Dendritic cell treated with granulocyte-macrophage colony-stimulating factor and Interleukin-4, amounts not matched to agents 40 ng/mL and 50 ng/mL, for 4 days (primary cell): Measurements from ENCODE around the gene FRMD1.

Experiments used
- H3K27ac Mint-ChIP-seq: one replicate; pipeline ENCODE4 v1.8.0; 2022; ENCODE audit warnings: mild to moderate bottlenecking, mixed read lengths
- H3K27me3 Mint-ChIP-seq: one replicate; pipeline ENCODE4 v1.8.0; 2022; ENCODE audit warnings: mild to moderate bottlenecking, mixed read lengths
- H3K36me3 Mint-ChIP-seq: one replicate; pipeline ENCODE4 v1.8.0; 2022; ENCODE audit warnings: low read depth, mixed read lengths
- H3K4me1 Mint-ChIP-seq: one replicate; pipeline ENCODE4 v1.8.0; 2022; ENCODE audit warnings: low read depth, mixed read lengths
- H3K4me3 Mint-ChIP-seq: one replicate; pipeline ENCODE4 v1.8.0; 2022; ENCODE audit warnings: mild to moderate bottlenecking, moderate library complexity, mixed read lengths
- H3K9me3 Mint-ChIP-seq: one replicate; pipeline ENCODE4 v1.8.0; 2022; ENCODE audit warnings: mixed read lengths
- intact Hi-C: fragments of 100-400 bp; cut with micrococcal nuclease; formaldehyde crosslinking; loops from one replicate; pipeline ENCODE4 v1.15.0; 2022

FRMD1 gene

GRCh38 chr6:168025831-168026710 is 52.9 kb downstream of the FRMD1 start:
- no peak overlapping the region for H3K27ac Mint-ChIP-seq
- no peaks in the 10 kb centered on the region for H3K4me1 Mint-ChIP-seq
- H3K27me3 Mint-ChIP-seq = peaks cover 1% of the 10 kb centered on the region
- H3K4me3 Mint-ChIP-seq = no peak overlapping the region
- peaks cover 24% of the 10 kb centered on the region for H3K9me3 Mint-ChIP-seq
- intact Hi-C loops = no loop called here
- no peaks in the 10 kb centered on the region for H3K36me3 Mint-ChIP-seq

GRCh38 chr6:168024951-168025510 is 54.0 kb downstream of the FRMD1 start:
- Mint-ChIP-seq H3K4me3 (no peak overlapping the region), H3K36me3 (no peaks in the 10 kb centered on the region), H3K27me3 (peaks cover 1% of the 10 kb centered on the region), H3K9me3 (peaks cover 24% of the 10 kb centered on the region), H3K27ac (no peak overlapping the region), H3K4me1 (no peaks in the 10 kb centered on the region)
- intact Hi-C loops = no loop called here

- H3K36me3 Mint-ChIP-seq = no peaks in the 10 kb centered on the region
- H3K27ac Mint-ChIP-seq = no peak overlapping the region
- H3K4me1 Mint-ChIP-seq = no peaks in the 10 kb centered on the region
- H3K27me3 Mint-ChIP-seq = peaks cover 3% of the 10 kb centered on the region
- peaks cover 31% of the 10 kb centered on the region for H3K9me3 Mint-ChIP-seq
- intact Hi-C loops = no loop called here
- no peak overlapping the region for H3K4me3 Mint-ChIP-seq
Measured at GRCh38 chr6:168022488-168023321, 56.3 kb downstream of the FRMD1 start.

GRCh38 chr6:168021581-168021980 is 57.4 kb downstream of the FRMD1 start:
- no peaks in the 10 kb centered on the region for H3K36me3 Mint-ChIP-seq
- H3K9me3 Mint-ChIP-seq = peaks cover 33% of the 10 kb centered on the region
- H3K27me3 Mint-ChIP-seq = peaks cover 3% of the 10 kb centered on the region
- intact Hi-C loops = no loop called here
- H3K27ac Mint-ChIP-seq = no peak overlapping the region
- no peak overlapping the region for H3K4me3 Mint-ChIP-seq
- H3K4me1 Mint-ChIP-seq = no peaks in the 10 kb centered on the region

- Mint-ChIP-seq H3K27me3 (peaks cover 3% of the 10 kb centered on the region), H3K4me1 (no peaks in the 10 kb centered on the region), H3K4me3 (no peak overlapping the region), H3K36me3 (no peaks in the 10 kb centered on the region), H3K9me3 (peaks cover 37% of the 10 kb centered on the region), H3K27ac (no peak overlapping the region)
- intact Hi-C loops = no loop called here
Measured at GRCh38 chr6:168020242-168020641, 58.8 kb downstream of the FRMD1 start.

- H3K9me3 Mint-ChIP-seq = peaks cover 42% of the 10 kb centered on the region
- intact Hi-C loops = no loop called here
- H3K27me3 Mint-ChIP-seq = peaks cover 3% of the 10 kb centered on the region
- no peak overlapping the region for H3K4me3 Mint-ChIP-seq
- no peaks in the 10 kb centered on the region for H3K4me1 Mint-ChIP-seq
- H3K27ac Mint-ChIP-seq = no peak overlapping the region
- H3K36me3 Mint-ChIP-seq = no peaks in the 10 kb centered on the region
Measured at GRCh38 chr6:168018664-168019063, 60.3 kb downstream of the FRMD1 start.

GRCh38 chr6:168017629-168018028 is 61.4 kb downstream of the FRMD1 start:
- no peak overlapping the region for H3K4me3 Mint-ChIP-seq
- H3K9me3 Mint-ChIP-seq = peaks cover 48% of the 10 kb centered on the region
- peaks cover 2% of the 10 kb centered on the region for H3K27me3 Mint-ChIP-seq
- intact Hi-C loops = no loop called here
- no peaks in the 10 kb centered on the region for H3K4me1 Mint-ChIP-seq
- no peak overlapping the region for H3K27ac Mint-ChIP-seq
- no peaks in the 10 kb centered on the region for H3K36me3 Mint-ChIP-seq

GRCh38 chr6:168016721-168017525 is 62.1 kb downstream of the FRMD1 start:
- intact Hi-C loops = no loop called here
- Mint-ChIP-seq H3K27me3 (peaks cover 2% of the 10 kb centered on the region), H3K36me3 (no peaks in the 10 kb centered on the region), H3K9me3 (peaks cover 55% of the 10 kb centered on the region), H3K4me1 (no peaks in the 10 kb centered on the region), H3K27ac (no peak overlapping the region), H3K4me3 (no peak overlapping the region)

- Mint-ChIP-seq H3K27ac (no peak overlapping the region), H3K9me3 (peaks cover 62% of the 10 kb centered on the region), H3K36me3 (no peaks in the 10 kb centered on the region), H3K27me3 (peaks cover 2% of the 10 kb centered on the region), H3K4me1 (no peaks in the 10 kb centered on the region), H3K4me3 (no peak overlapping the region)
- intact Hi-C loops = no loop called here
Measured at GRCh38 chr6:168016176-168016620, 62.8 kb downstream of the FRMD1 start.

- H3K27me3 Mint-ChIP-seq = peaks cover 2% of the 10 kb centered on the region
- H3K36me3 Mint-ChIP-seq = no peaks in the 10 kb centered on the region
Measured at GRCh38 chr6:168015482-168016175, 63.4 kb downstream of the FRMD1 start.

GRCh38 chr6:168015009-168015408 is 64.0 kb downstream of the FRMD1 start:
- Mint-ChIP-seq H3K4me1 (no peaks in the 10 kb centered on the region), H3K9me3 (peaks cover 74% of the 10 kb centered on the region), H3K27ac (no peak overlapping the region), H3K36me3 (no peaks in the 10 kb centered on the region), H3K4me3 (no peak overlapping the region), H3K27me3 (peaks cover 1% of the 10 kb centered on the region)
- intact Hi-C loops = no loop called here

More at GRCh38 chr6:168015482-168016175, 63.4 kb downstream of the FRMD1 start:
- Mint-ChIP-seq H3K27ac (no peak overlapping the region), H3K4me1 (no peaks in the 10 kb centered on the region), H3K4me3 (no peak overlapping the region), H3K9me3 (peaks cover 68% of the 10 kb centered on the region)
- intact Hi-C loops = no loop called here

GRCh38 chr6:168014428-168014827 is 64.6 kb downstream of the FRMD1 start:
- Mint-ChIP-seq H3K27me3 (no peaks in the 10 kb centered on the region), H3K4me1 (no peaks in the 10 kb centered on the region), H3K9me3 (peaks cover 76% of the 10 kb centered on the region), H3K27ac (no peak overlapping the region), H3K36me3 (no peaks in the 10 kb centered on the region), H3K4me3 (no peak overlapping the region)
- intact Hi-C loops = no loop called here
